ENCODE results near the gene AGBL4. TPM values are rescaled to one million over a fixed set of nuclear protein-coding genes. Genes with fewer than 3 reads are reported as not detected.

Gene AGBL4
- total and polyA plus RNA-seq, 2 of the 4 experiments (the other 2 are of a cell fraction) = not detected

DNA sequence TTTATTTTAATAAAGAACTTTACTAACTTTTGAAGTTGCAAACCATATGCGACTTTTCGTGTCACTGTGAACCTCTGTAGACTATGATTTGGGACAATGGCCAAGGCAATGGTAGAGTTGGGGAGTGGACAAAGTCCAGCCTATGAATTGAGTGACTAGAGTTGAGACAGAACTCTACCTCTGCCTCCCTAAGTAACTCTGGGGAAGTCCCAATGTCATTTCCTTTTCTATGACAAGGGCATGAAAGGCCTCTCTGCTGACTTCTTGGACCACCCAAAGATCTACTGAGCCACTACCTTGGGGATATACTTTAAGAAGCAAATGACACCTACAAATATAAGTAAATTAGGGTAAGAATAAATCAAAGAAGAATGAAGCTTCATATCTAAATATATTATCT, 1266.4 kb downstream of the AGBL4 start:
- no peaks in the 10 kb centered on the region for H3K9me1 ChIP-seq (ENCODE audit: insufficient read depth, low read length)
- BruUV-seq (replicated peaks) = no TSS peak
- CTCF ChIA-PET = no interaction called here
- H2AK9ac ChIP-seq (replicated peaks; ENCODE audit: low read depth, low read length, poor library complexity) = no peak overlapping the region
- in situ Hi-C loops (cut with MboI; ENCODE audit: low sequenced_read_pairs) = no loop called here
- H3K14ac ChIP-seq (replicated peaks; ENCODE audit: low read depth, low read length) = no peak overlapping the region
- H4K8ac ChIP-seq (ENCODE audit: low read depth in 2 of 2, low read length in 2 of 2) = no peak overlapping the region
- H3K18ac ChIP-seq (ENCODE audit: low read depth, low read length) = no peak overlapping the region
- H4K20me1 ChIP-seq (ENCODE audit: insufficient read depth, low read length) = no peaks in the 10 kb centered on the region
- H3K23ac ChIP-seq (ENCODE audit: low read depth, low read length) = no peak overlapping the region
- POLR2A ChIA-PET (ENCODE audit: unreplicated experiment) = no interaction called here
- peaks cover 2% of the 10 kb centered on the region; the same call in 1 of the 2 replicates for H3K4me1 ChIP-seq (ENCODE audit: control insufficient read depth, insufficient read depth, low read length)
- H4K5ac ChIP-seq (ENCODE audit: low read depth, low read length) = no peak overlapping the region
- intact Hi-C loops (cut with micrococcal nuclease) = no loop called here
- no peak overlapping the region for H3K4me3 ChIP-seq (ENCODE audit: insufficient read depth, low read depth, low read length)
- TF ChIP-seq RCOR1 (IDR thresholded peaks at IDR 0.05; ENCODE audit: insufficient replicate concordance, low read length) (no peak), BHLHE40 (IDR thresholded peaks at IDR 0.05; ENCODE audit: low read depth, low read length) (no peak), MAFK (IDR thresholded peaks at IDR 0.05; ENCODE audit: low read depth, low read length) (no peak), MXI1 (IDR thresholded peaks at IDR 0.05; ENCODE audit: borderline replicate concordance, low read depth, low read length) (no peak), RFX5 (IDR thresholded peaks at IDR 0.05; ENCODE audit: low read depth, low read length) (no peak), CEBPB (IDR thresholded peaks at IDR 0.05; ENCODE audit: low read depth, low read length) (no peak), SMC3 (IDR thresholded peaks at IDR 0.05; ENCODE audit: low read depth, low read length) (no peak), FOS (IDR thresholded peaks at IDR 0.05; ENCODE audit: low read depth, low read length) (no peak), MAZ (IDR thresholded peaks at IDR 0.05; ENCODE audit: borderline replicate concordance, low read depth, low read length) (no peak), RAD21 (IDR thresholded peaks at IDR 0.05; ENCODE audit: low read length) (no peak), CHD1 (IDR thresholded peaks at IDR 0.05; ENCODE audit: low read depth, low read length) (no peak), NFE2L2 (IDR thresholded peaks at IDR 0.05; ENCODE audit: low read depth, low read length) (no peak)
- TF ChIP-seq, protein P1, sequence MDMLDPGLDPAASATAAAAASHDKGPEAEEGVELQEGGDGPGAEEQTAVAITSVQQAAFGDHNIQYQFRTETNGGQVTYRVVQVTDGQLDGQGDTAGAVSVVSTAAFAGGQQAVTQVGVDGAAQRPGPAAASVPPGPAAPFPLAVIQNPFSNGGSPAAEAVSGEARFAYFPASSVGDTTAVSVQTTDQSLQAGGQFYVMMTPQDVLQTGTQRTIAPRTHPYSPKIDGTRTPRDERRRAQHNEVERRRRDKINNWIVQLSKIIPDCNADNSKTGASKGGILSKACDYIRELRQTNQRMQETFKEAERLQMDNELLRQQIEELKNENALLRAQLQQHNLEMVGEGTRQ (IDR thresholded peaks at IDR 0.05; ENCODE audit: low read depth, low read length) = no peak
- TF ChIP-seq, protein P2, sequence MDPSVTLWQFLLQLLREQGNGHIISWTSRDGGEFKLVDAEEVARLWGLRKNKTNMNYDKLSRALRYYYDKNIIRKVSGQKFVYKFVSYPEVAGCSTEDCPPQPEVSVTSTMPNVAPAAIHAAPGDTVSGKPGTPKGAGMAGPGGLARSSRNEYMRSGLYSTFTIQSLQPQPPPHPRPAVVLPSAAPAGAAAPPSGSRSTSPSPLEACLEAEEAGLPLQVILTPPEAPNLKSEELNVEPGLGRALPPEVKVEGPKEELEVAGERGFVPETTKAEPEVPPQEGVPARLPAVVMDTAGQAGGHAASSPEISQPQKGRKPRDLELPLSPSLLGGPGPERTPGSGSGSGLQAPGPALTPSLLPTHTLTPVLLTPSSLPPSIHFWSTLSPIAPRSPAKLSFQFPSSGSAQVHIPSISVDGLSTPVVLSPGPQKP (IDR thresholded peaks at IDR 0.05; ENCODE audit: borderline replicate concordance, low read depth, low read length) = no peak
- TF ChIP-seq, protein P3, sequence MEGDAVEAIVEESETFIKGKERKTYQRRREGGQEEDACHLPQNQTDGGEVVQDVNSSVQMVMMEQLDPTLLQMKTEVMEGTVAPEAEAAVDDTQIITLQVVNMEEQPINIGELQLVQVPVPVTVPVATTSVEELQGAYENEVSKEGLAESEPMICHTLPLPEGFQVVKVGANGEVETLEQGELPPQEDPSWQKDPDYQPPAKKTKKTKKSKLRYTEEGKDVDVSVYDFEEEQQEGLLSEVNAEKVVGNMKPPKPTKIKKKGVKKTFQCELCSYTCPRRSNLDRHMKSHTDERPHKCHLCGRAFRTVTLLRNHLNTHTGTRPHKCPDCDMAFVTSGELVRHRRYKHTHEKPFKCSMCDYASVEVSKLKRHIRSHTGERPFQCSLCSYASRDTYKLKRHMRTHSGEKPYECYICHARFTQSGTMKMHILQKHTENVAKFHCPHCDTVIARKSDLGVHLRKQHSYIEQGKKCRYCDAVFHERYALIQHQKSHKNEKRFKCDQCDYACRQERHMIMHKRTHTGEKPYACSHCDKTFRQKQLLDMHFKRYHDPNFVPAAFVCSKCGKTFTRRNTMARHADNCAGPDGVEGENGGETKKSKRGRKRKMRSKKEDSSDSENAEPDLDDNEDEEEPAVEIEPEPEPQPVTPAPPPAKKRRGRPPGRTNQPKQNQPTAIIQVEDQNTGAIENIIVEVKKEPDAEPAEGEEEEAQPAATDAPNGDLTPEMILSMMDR (conservative IDR thresholded peaks at IDR 0.05; ENCODE audit: low read depth, low read length) = no peak
- H3K4ac ChIP-seq (ENCODE audit: low read depth, low read length) = no peak overlapping the region
- H3K9me3 ChIP-seq (ENCODE audit: control insufficient read depth, insufficient read depth, low read length) = no peaks in the 10 kb centered on the region; the same call in 1 of the 2 replicates
- H3K79me1 ChIP-seq (ENCODE audit: low read depth in 1 of 2, low read length in 2 of 2) = no peaks in the 10 kb centered on the region
- H2AFZ ChIP-seq (replicated peaks; ENCODE audit: low read length, poor library complexity) = no peak overlapping the region
- WGBS, 2 experiments (ENCODE audit: extremely low coverage in 2 of 2, insufficient read length in 1 of 2) = no CpG with 5 or more reads among the region's 2 CpGs
- H2BK20ac ChIP-seq (ENCODE audit: low read depth, low read length) = no peak overlapping the region
- H2BK120ac ChIP-seq (ENCODE audit: low read depth, low read length) = no peak overlapping the region
- H3K27ac ChIP-seq (ENCODE audit: insufficient read depth, low read length) = no peak overlapping the region
- no peak overlapping the region for H4K91ac ChIP-seq (ENCODE audit: insufficient read depth, low read depth, low read length)
- H2BK15ac ChIP-seq (ENCODE audit: low read depth, low read length) = no peak overlapping the region
- H3K36me3 ChIP-seq (ENCODE audit: control insufficient read depth, insufficient read depth, low read length) = peaks cover 2% of the 10 kb centered on the region; the same call in 1 of the 2 replicates
- no peak overlapping the region for H2BK5ac ChIP-seq (ENCODE audit: low read depth, low read length, poor library complexity, severe bottlenecking)
- H3K27me3 ChIP-seq (ENCODE audit: control insufficient read depth, insufficient read depth, low read length) = no peaks in the 10 kb centered on the region
- H3K4me2 ChIP-seq (ENCODE audit: low read depth, low read length) = no peak overlapping the region
- dilution Hi-C loops (cut with HindIII; ENCODE audit: low sequenced_read_pairs, unreplicated experiment) = no loop called here
- H2AK5ac ChIP-seq (ENCODE audit: low read depth, low read length) = no peak overlapping the region
- no peak for ATAC-seq (ENCODE audit: low read depth)
- H3K56ac ChIP-seq (ENCODE audit: extremely low read depth, insufficient read depth, low read length) = no peak overlapping the region
- no peak overlapping the region for H3K9ac ChIP-seq (ENCODE audit: low read depth, low read length)
- DNase-seq = no peak
